Lower lobe of right lung (tissue), 2 donors: ENCODE measurements around the gene HDAC9. TPM values are rescaled to one million over a fixed set of nuclear protein-coding genes. Genes with fewer than 3 reads are reported as not detected.

Experiments used
- ATAC-seq, 2 donors: fragments of 200-7000 bp; cut with Tn5 transposase; one replicate each; pipeline ENCODE4 v1.9.1; 2020 to 2022; ENCODE audit warnings: mild to moderate bottlenecking in 2 of 2, moderate library complexity in 2 of 2
- DNase-seq: peaks from one replicate; pipeline ENCODE4 v3.0.0-alpha.2; 2020
- H3K27ac ChIP-seq: fragments of 200-600 bp; one replicate; pipeline ENCODE4 v1.8.0; 2022
- H3K27me3 ChIP-seq: fragments of 200-600 bp; one replicate; pipeline ENCODE4 v1.8.0; 2022; ENCODE audit warnings: low read depth
- H3K36me3 ChIP-seq: fragments of 200-600 bp; one replicate; pipeline ENCODE4 v1.8.0; 2022; ENCODE audit warnings: mild to moderate bottlenecking
- H3K4me1 ChIP-seq: fragments of 200-600 bp; one replicate; pipeline ENCODE4 v1.8.0; 2022
- H3K4me3 ChIP-seq: fragments of 200-600 bp; one replicate; pipeline ENCODE4 v1.8.0; 2022; ENCODE audit warnings: mild to moderate bottlenecking
- H3K9me3 ChIP-seq: fragments of 200-600 bp; one replicate; pipeline ENCODE4 v1.8.0; 2022
- CTCF ChIP-seq: fragments of 200-600 bp; IDR thresholded peaks from one replicate; pipeline ENCODE4 v1.8.0; 2022; ENCODE audit warnings: antibody characterized with exemption, mild to moderate bottlenecking
- intact Hi-C: fragments of 100-400 bp; cut with DNase I; formaldehyde crosslinking; loops from one replicate; pipeline ENCODE4 v1.11.0; 2022
- total RNA-seq: library from RNA; stranded (reverse); fragmentation: NEBNext Ultra II Directional; extraction: Animal tissue kit (Norgen Biotek cat#: 25700); gene quantifications from one replicate; pipeline ENCODE4 v1.2.1, GENCODE V29; 2021
- donor health status: DM: no; HTN: yes; CAD: no; lungs with severe emphysema.

HDAC9 gene
- total RNA-seq, 1 donor from 2014 or later = 14.3 TPM

- DNase-seq (no peak), ATAC-seq (peak; percentile 70 to 83)
- no peak for TF ChIP-seq CTCF
- H3K27ac ChIP-seq = no peak overlapping the region
- H3K9me3 ChIP-seq = no peaks in the 10 kb centered on the region
- no peaks in the 10 kb centered on the region for H3K4me1 ChIP-seq
- no peak overlapping the region for H3K4me3 ChIP-seq
- no peaks in the 10 kb centered on the region for H3K36me3 ChIP-seq
- intact Hi-C loops = no loop called here
- no peaks in the 10 kb centered on the region for H3K27me3 ChIP-seq
Measured at GRCh38 chr7:18458830-18459229, 36.7 kb upstream of the HDAC9 start.

GRCh38 chr7:18459484-18460245 is 35.9 kb upstream of the HDAC9 start:
- no peaks in the 10 kb centered on the region for H3K36me3 ChIP-seq

GRCh38 chr7:18461785-18462467 is 33.6 kb upstream of the HDAC9 start:
- no peaks in the 10 kb centered on the region for H3K36me3 ChIP-seq
- intact Hi-C loops = no loop called here
- H3K27ac ChIP-seq = no peak overlapping the region
- TF ChIP-seq CTCF = no peak
- no peaks in the 10 kb centered on the region for H3K9me3 ChIP-seq
- no peak overlapping the region for H3K4me3 ChIP-seq
- DNase-seq (no peak), ATAC-seq (no peak)
- H3K27me3 ChIP-seq = no peaks in the 10 kb centered on the region
- no peaks in the 10 kb centered on the region for H3K4me1 ChIP-seq

More at GRCh38 chr7:18459484-18460245, 35.9 kb upstream of the HDAC9 start:
- Histone ChIP-seq H3K9me3 (no peaks in the 10 kb centered on the region), H3K27ac (no peak overlapping the region), H3K27me3 (no peaks in the 10 kb centered on the region), H3K4me1 (no peaks in the 10 kb centered on the region), H3K4me3 (no peak overlapping the region)
- no peak for TF ChIP-seq CTCF
- no peak for DNase-seq
- no peak for ATAC-seq
- intact Hi-C loops = no loop called here

- no peaks in the 10 kb centered on the region for H3K36me3 ChIP-seq
- ATAC-seq = no peak
- no peaks in the 10 kb centered on the region for H3K27me3 ChIP-seq
- no peak for TF ChIP-seq CTCF
- intact Hi-C loops = no loop called here
- H3K4me1 ChIP-seq = no peaks in the 10 kb centered on the region
- no peak for DNase-seq
- H3K4me3 ChIP-seq = no peak overlapping the region
- H3K9me3 ChIP-seq = no peaks in the 10 kb centered on the region
- no peak overlapping the region for H3K27ac ChIP-seq
Measured at GRCh38 chr7:18464830-18465229, 30.7 kb upstream of the HDAC9 start.

- Histone ChIP-seq H3K27ac (no peak overlapping the region), H3K4me3 (no peak overlapping the region), H3K4me1 (no peaks in the 10 kb centered on the region), H3K36me3 (no peaks in the 10 kb centered on the region), H3K9me3 (no peaks in the 10 kb centered on the region), H3K27me3 (no peaks in the 10 kb centered on the region)
- ATAC-seq = no peak
- intact Hi-C loops = no loop called here
- no peak for DNase-seq
- no peak for TF ChIP-seq CTCF
Measured at GRCh38 chr7:18467011-18467410, 28.5 kb upstream of the HDAC9 start.
